Raji (cell line): Measurements from ENCODE around the gene GSTA2.

Experiments
- POLR2A ChIP-seq: IDR thresholded peaks from 2 replicates; pipeline ENCODE4 v1.6.1; 2011; ENCODE audit warnings: low read depth, low read length, control low read depth; ENCODE audit not compliant: insufficient read depth

GSTA2 gene

DNA sequence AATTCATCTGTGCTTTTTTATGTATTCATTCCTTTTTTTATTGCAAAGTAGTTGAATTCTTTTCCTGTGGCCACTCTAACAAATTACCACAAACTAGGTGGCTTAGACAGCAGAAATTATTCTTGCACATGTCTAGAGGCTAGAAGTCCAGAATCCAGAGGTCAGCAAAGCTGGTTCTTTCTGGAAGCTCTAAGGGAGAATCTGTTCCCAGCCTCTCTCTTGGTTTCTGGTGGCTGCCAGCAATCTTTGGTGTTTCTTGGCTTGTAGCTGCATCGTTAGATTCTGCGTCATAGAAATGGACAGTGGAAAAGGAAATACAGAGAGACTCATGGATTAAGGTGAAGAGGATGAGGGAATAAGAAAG is 39.3 kb downstream of the GSTA2 start:
- no peak for TF ChIP-seq POLR2A

DNA sequence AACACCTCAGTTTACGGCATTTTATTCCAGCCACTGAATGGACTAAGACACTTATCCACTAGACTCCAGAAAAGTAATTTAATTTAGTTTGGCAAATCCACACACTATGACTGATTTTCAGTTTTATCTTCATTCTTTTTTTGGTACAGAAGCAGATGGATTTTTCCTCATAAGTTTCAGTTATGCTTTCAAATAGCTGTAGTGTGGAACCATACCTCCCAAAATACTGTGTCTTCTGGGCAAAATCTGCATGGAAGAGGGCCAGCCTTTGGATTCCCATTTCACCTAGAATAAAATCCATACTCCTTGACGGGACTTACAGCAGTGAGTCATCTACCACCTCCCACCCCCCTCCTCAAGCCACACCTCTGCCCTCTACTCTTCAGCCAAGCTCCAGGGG is 43.0 kb downstream of the GSTA2 start:
- TF ChIP-seq POLR2A: no peak

DNA sequence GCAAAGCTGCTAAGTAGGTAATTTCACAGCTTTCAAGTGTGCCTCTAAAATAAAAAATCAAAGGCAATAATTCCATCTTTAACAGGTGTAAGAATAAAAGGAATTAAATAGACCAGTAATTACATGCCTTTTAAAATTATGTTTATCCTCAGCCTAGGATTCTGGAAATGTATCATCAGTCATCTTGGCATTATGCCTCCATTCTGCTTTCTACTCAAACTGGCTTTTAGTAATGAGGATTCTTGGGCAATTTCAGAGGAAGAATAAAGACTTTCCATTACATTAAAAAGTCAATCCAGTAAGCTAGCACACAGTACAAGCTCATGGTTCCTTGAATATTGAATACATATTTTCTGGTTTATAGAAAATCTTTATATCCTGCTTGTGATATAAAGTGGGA is 44.7 kb downstream of the GSTA2 start:
- no peak for TF ChIP-seq POLR2A

DNA sequence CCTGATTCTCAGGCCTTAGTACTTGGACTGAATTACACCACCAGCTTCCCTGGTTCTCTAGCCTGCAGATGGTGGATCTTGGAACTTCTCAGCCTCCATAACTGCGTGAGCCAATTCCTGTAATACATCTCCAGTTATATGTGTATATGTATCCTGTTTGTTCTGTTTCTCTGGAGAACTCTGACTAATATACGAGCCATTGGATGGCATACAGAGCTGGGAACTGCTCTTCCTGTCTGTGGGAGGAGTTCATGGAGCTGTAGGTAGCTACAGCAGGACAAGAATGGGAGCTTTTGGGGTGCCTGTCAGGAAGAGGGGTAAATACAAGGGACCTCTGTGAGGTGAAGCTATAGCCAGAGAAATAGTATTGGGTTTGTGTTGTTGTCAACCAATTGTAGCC is 51.1 kb downstream of the GSTA2 start:
- no peak for TF ChIP-seq POLR2A

DNA sequence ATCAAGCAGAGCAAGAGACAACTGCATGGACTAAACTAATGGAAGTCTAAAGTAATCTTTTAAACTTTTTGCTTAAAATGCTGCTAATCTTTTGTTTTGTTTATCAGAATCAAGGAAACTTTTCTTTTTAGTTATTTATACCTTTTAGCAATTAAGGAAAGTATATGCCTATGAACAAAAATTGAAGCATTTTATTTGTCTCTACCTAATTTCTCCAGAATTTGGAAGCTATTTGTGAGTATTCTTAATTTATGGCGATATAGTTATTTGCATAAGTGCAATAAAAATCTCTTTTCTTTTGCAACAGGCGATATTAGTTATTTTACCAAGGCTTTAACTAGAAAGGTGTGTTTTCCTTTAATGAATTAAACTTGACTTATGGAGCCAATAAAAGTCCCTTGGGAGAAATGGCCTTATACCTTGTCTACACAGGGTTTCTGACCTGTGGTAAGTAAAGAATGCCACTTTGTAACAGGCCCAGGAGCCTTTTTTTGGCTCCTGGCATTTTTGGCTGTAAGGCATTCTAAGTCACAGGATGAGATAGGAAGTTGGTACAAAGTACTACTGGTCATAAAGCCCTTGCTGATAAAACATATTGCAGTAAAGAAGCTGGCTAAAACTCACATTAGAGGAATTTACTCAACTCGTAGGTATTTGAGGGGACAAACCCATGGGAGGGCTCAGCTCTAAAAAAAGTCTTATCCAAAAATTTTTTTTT is 55.2 kb downstream of the GSTA2 start:
- TF ChIP-seq POLR2A: no peak

DNA sequence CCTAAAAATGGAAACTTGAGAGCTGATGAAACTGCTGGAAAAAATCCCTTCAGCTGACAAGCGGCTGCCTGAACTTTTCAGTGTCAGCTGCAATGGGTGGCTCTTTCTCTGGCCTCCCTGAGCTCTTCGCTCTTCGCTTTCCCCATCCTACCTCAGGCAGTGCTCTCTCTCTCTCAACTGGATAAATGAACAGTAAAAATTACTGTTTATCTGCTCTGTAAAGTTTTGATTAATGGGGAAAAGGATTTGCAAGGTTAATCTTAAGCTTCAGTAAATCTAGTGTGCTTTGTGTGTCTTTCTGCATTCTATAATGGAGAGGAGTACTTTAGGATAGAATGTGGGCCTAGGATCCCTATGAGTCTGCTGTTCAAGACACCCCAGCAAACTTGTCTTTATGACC is 57.3 kb downstream of the GSTA2 start:
- TF ChIP-seq POLR2A: no peak

DNA sequence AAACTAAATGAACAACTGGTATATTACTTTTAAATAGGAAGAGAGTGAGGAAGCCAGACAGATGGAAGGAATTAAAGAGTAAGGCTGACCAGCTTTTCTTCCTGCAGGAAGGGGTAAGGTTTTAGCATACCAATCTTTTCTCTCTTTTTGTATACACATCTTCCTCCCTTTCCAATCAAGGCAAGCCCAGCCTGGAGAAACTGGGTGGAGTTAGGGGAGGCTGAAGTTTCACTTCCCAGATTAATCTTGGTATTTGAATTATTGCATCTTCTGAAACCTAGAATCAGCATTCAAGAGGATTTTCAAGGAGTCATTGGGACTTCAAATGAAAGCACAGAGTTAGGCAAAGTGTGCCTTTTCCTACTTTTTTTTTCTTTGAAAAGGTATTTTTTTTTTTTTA is 59.2 kb downstream of the GSTA2 start:
- no peak for TF ChIP-seq POLR2A
